Globus pallidus (tissue), 1 donor: ENCODE data around the gene KRT23.
A peak's percentile ranks its signal among the peaks of the same experiment; 100 is the strongest.

Experiments
- DNase-seq: peaks from one replicate; pipeline ENCODE4 v3.0.0-alpha.2; 2015; ENCODE audit warnings: low spot score

KRT23 gene

GRCh38 chr17:40909755-40910154 is 27.7 kb downstream of the KRT23 start:
- DNase-seq = no peak

GRCh38 chr17:40909351-40909750 is 28.1 kb downstream of the KRT23 start:
- peak; percentile 65 for DNase-seq

GRCh38 chr17:40906613-40907012 is 30.8 kb downstream of the KRT23 start:
- no peak for DNase-seq

GRCh38 chr17:40905370-40905769 is 32.1 kb downstream of the KRT23 start:
- no peak for DNase-seq

- DNase-seq = no peak
Observed at GRCh38 chr17:40903129-40903847, 34.2 kb downstream of the KRT23 start.

GRCh38 chr17:40902498-40902897 is 34.9 kb downstream of the KRT23 start:
- no peak for DNase-seq

- DNase-seq = no peak
Observed at GRCh38 chr17:40901981-40902474, 35.4 kb downstream of the KRT23 start.

- DNase-seq = no peak
Observed at GRCh38 chr17:40900809-40901356, 36.6 kb downstream of the KRT23 start.

GRCh38 chr17:40896916-40897455 is 40.5 kb downstream of the KRT23 start:
- no peak for DNase-seq

- no peak for DNase-seq
Observed at GRCh38 chr17:40895106-40895730, 42.2 kb downstream of the KRT23 start.

GRCh38 chr17:40888196-40888720 is 49.2 kb downstream of the KRT23 start:
- DNase-seq = no peak

GRCh38 chr17:40886090-40886489 is 51.4 kb downstream of the KRT23 start:
- no peak for DNase-seq

- no peak for DNase-seq
Observed at GRCh38 chr17:40884708-40885512, 52.5 kb downstream of the KRT23 start, which contains the start of gene KRT20. Gene KRT20, minus strand, starts transcription at chr17:40885242. Its CDS starts 57 bp downstream, at chr17:40885185.

GRCh38 chr17:40883626-40884334 is 53.7 kb downstream of the KRT23 start:
- DNase-seq = no peak

- DNase-seq = no peak
Observed at GRCh38 chr17:40883031-40883430, 54.4 kb downstream of the KRT23 start.

- DNase-seq = no peak
Observed at GRCh38 chr17:40879026-40879425, 58.4 kb downstream of the KRT23 start.

GRCh38 chr17:40878044-40878443 is 59.4 kb downstream of the KRT23 start:
- no peak for DNase-seq

GRCh38 chr17:40873801-40874200 is 63.6 kb downstream of the KRT23 start:
- no peak for DNase-seq

- DNase-seq = no peak
Observed at GRCh38 chr17:40873255-40873654, 64.2 kb downstream of the KRT23 start.
